Upper lobe of left lung (tissue), 6 donors: ENCODE measurements around the gene GMDS. TPM values are rescaled to one million over a fixed set of nuclear protein-coding genes. Genes with fewer than 3 reads are reported as not detected.
A peak's percentile ranks its signal among the peaks of the same experiment; 100 is the strongest.

ENCODE experiments used
- ATAC-seq, 2 donors: fragments of 200-7000 bp; cut with Tn5 transposase; one replicate each; pipeline ENCODE4 v1.9.1; 2022; ENCODE audit warnings: mild to moderate bottlenecking in 2 of 2, moderate library complexity in 2 of 2; ENCODE audit not compliant: low FRiP score in 2 of 2
- DNase-seq, 2 donors: peaks; one replicate each; pipeline ENCODE4 v3.0.0-alpha.2; 2019 to 2020
- H3K27ac ChIP-seq, 4 donors: fragments of 200-600 bp; sonication (generic); one replicate each; pipeline ENCODE4 v1.5.1; 2016 to 2019
- H3K27me3 ChIP-seq, 4 donors: fragments of 200-600 bp; sonication (generic); one replicate each; pipeline ENCODE4 v1.5.1; 2017 to 2019
- H3K36me3 ChIP-seq, 4 donors: fragments of 200-600 bp; sonication (generic); one replicate each; pipeline ENCODE4 v1.5.1; 2016 to 2019
- H3K4me1 ChIP-seq, 4 donors: fragments of 200-600 bp; sonication (generic); one replicate each; pipeline ENCODE4 v1.5.1; 2018 to 2019
- H3K4me3 ChIP-seq, 4 donors: fragments of 200-600 bp; sonication (generic); one replicate each; pipeline ENCODE4 v1.5.1; 2017 to 2019; ENCODE audit warnings: mild to moderate bottlenecking in 2 of 4, moderate library complexity in 1 of 4
- H3K9me3 ChIP-seq, 4 donors: fragments of 200-600 bp; sonication (generic); one replicate each; pipeline ENCODE4 v1.5.1; 2018 to 2019
- CTCF ChIP-seq, 6 experiments: fragments of 450-650 bp in 4 of 6; fragments of 200-600 bp in 2 of 6; sonication (generic) in 2 of 6; IDR thresholded peaks; one replicate each; pipeline ENCODE4 v1.5.1; 2016 to 2019; ENCODE audit warnings: antibody characterized with exemption in 6 of 6
- EP300 ChIP-seq, 4 donors: sonication (generic); formaldehyde crosslinking; IDR thresholded peaks; one replicate each; pipeline ENCODE4 v1.5.1; 2017; ENCODE audit warnings: antibody characterized with exemption in 4 of 4, control low read depth in 2 of 4
- POLR2A ChIP-seq, 4 donors: fragments of 450-650 bp; IDR thresholded peaks; one replicate each; pipeline ENCODE4 v1.5.1; 2016 to 2017; ENCODE audit warnings: antibody characterized with exemption in 4 of 4, mild to moderate bottlenecking in 2 of 4
- POLR2AphosphoS5 ChIP-seq, 2 donors: sonication (generic); formaldehyde crosslinking; IDR thresholded peaks; one replicate each; pipeline ENCODE4 v1.5.1; 2017; ENCODE audit warnings: antibody characterized with exemption in 2 of 2
- WGBS, 2 donors: methylation state at CpG; one replicate each; pipeline ENCODE4 v1.1.5; 2017 to 2018; 5-methylcytosine and 5-hydroxymethylcytosine counted together
- total RNA-seq, 6 donors: library from RNA; depleted of rRNA in 4 of 6; stranded (reverse); fragments of >200 nt in 4 of 6; gene quantifications; one replicate each; pipeline versions ENCODE4 v1.1.0 to v1.2.1, GENCODE V29; 2016 to 2021
- donor health status: DM: no; HTN: no; CAD: no; lungs with moderate emphysema.
- donor health status: DM: no; HTN: yes; CAD: no; lungs with severe emphysema.

The GMDS gene
- total RNA-seq, 6 donors from 2014 or later = 7.6 to 17.8 (median 14.1) TPM

GRCh38 chr6:2225422-2226392 lies 19.7 kb downstream of the GMDS start:
- DNase-seq (no peak), ATAC-seq (no peak)
- WGBS, 2 donors = 67 to 72% methylated on average over 6 of the region's 6 CpGs
- H3K9me3 ChIP-seq = no peaks in the 10 kb centered on the region
- no peak overlapping the region for H3K27ac ChIP-seq
- H3K4me3 ChIP-seq = no peak overlapping the region
- H3K27me3 ChIP-seq = no peaks in the 10 kb centered on the region
- TF ChIP-seq POLR2A (IDR thresholded peaks at IDR 0.05) = no peak
- TF ChIP-seq POLR2AphosphoS5 (IDR thresholded peaks at IDR 0.05) = no peak
- no peak for TF ChIP-seq EP300 (IDR thresholded peaks at IDR 0.05)
- no peak for TF ChIP-seq CTCF (IDR thresholded peaks at IDR 0.05)
- H3K4me1 ChIP-seq = peaks cover 5 to 11% (median 7%) of the 10 kb centered on the region in 4 donors
- no peaks in the 10 kb centered on the region for H3K36me3 ChIP-seq

GRCh38 chr6:2224847-2225382 lies 20.5 kb downstream of the GMDS start:
- WGBS, 2 donors = 95 to 96% methylated on average over 11 of the region's 11 CpGs
- Histone ChIP-seq H3K27me3 (no peaks in the 10 kb centered on the region), H3K4me1 (peaks cover 5 to 11% (median 7%) of the 10 kb centered on the region in 4 donors), H3K36me3 (no peaks in the 10 kb centered on the region), H3K4me3 (no peak overlapping the region), H3K27ac (no peak overlapping the region), H3K9me3 (no peaks in the 10 kb centered on the region)
- TF ChIP-seq CTCF (IDR thresholded peaks at IDR 0.05) (no peak), POLR2AphosphoS5 (IDR thresholded peaks at IDR 0.05) (no peak)
- no peak for ATAC-seq
- no peak for DNase-seq

GRCh38 chr6:2222275-2222842 lies 23.0 kb downstream of the GMDS start:
- peak in 1 of 2 donors; percentile 60 for DNase-seq
- H3K36me3 ChIP-seq = no peaks in the 10 kb centered on the region
- WGBS, 2 donors = 15 to 16% methylated on average over 6 of the region's 6 CpGs
- TF ChIP-seq CTCF (IDR thresholded peaks at IDR 0.05) (no peak), EP300 (IDR thresholded peaks at IDR 0.05) (peak in 1 of 4 donors; percentile 64)
- peak overlapping the region; percentile 38 to 58 (median 46) for H3K4me3 ChIP-seq
- peak; percentile 26 to 47 for ATAC-seq
- H3K4me1 ChIP-seq = peaks cover 5 to 11% (median 7%) of the 10 kb centered on the region in 4 donors
- no peaks in the 10 kb centered on the region for H3K9me3 ChIP-seq
- H3K27me3 ChIP-seq = no peaks in the 10 kb centered on the region
- peak overlapping the region; percentile 57 to 80 (median 70) for H3K27ac ChIP-seq

- Histone ChIP-seq H3K27me3 (no peaks in the 10 kb centered on the region), H3K4me3 (peak overlapping the region; percentile 38 to 58 (median 46)), H3K9me3 (no peaks in the 10 kb centered on the region), H3K36me3 (no peaks in the 10 kb centered on the region), H3K27ac (peak overlapping the region; percentile 57 to 80 (median 70)), H3K4me1 (peaks cover 5 to 11% (median 7%) of the 10 kb centered on the region in 4 donors)
- ATAC-seq (peak in 1 of 2 donors; percentile 62), DNase-seq (no peak)
- TF ChIP-seq POLR2AphosphoS5 (IDR thresholded peaks at IDR 0.05) = no peak
- no peak for TF ChIP-seq POLR2A (IDR thresholded peaks at IDR 0.05)
- no peak for TF ChIP-seq EP300 (IDR thresholded peaks at IDR 0.05)
- TF ChIP-seq CTCF (IDR thresholded peaks at IDR 0.05) = no peak
- 18 to 21% methylated on average over 6 of the region's 6 CpGs for WGBS, 2 donors
Observed at GRCh38 chr6:2221726-2222274, 23.6 kb downstream of the GMDS start.
